ENCODE measurements around the gene USH2A.

The USH2A gene

GRCh38 chr1:215665215-215665614, 758.0 kb downstream of the USH2A start:
- Histone ChIP-seq H4K20me1 (ENCODE audit: insufficient read depth, low read length) (no peaks in the 10 kb centered on the region), H3K4me1 (ENCODE audit: insufficient read depth, low read length) (no peaks in the 10 kb centered on the region), H3K4me3 (ENCODE audit: low read depth in 1 of 2, low read length in 2 of 2) (no peak overlapping the region), H3K36me3 (ENCODE audit: insufficient read depth, low read length) (no peaks in the 10 kb centered on the region), H3K9me3 (ENCODE audit: insufficient read depth, low read length, severe bottlenecking) (no peaks in the 10 kb centered on the region), H3K27ac (ENCODE audit: low read length) (no peak overlapping the region), H3K79me2 (ENCODE audit: insufficient read depth, low read length) (no peaks in the 10 kb centered on the region), H3K4me2 (ENCODE audit: insufficient read depth, low read length) (no peak overlapping the region), H3K27me3 (ENCODE audit: insufficient read depth, low read length, poor library complexity) (no peaks in the 10 kb centered on the region), H3K9ac (ENCODE audit: low read depth, low read length) (no peak overlapping the region), H2AFZ (ENCODE audit: low read depth, low read length) (no peak overlapping the region)
- TF ChIP-seq EZH2 (IDR thresholded peaks at IDR 0.05; ENCODE audit: borderline replicate concordance, low read depth, low read length, severe bottlenecking) (no peak), CTCF (IDR thresholded peaks at IDR 0.05; ENCODE audit: borderline replicate concordance, extremely low read depth, low read length, poor library complexity, severe bottlenecking) (no peak)
- DNase-seq (no peak), ATAC-seq (ENCODE audit: insufficient read depth, low read depth) (no peak)

GRCh38 chr1:215661033-215661432, 762.2 kb downstream of the USH2A start:
- H3K9me3 ChIP-seq (ENCODE audit: insufficient read depth, low read length, severe bottlenecking), result no peaks in the 10 kb centered on the region
- H3K4me2 ChIP-seq (ENCODE audit: insufficient read depth, low read length), result no peak overlapping the region
- H3K27me3 ChIP-seq (ENCODE audit: insufficient read depth, low read length, poor library complexity), result no peaks in the 10 kb centered on the region
- no peaks in the 10 kb centered on the region for H3K79me2 ChIP-seq (ENCODE audit: insufficient read depth, low read length)
- no peak for DNase-seq
- H3K9ac ChIP-seq (ENCODE audit: low read depth, low read length), result no peak overlapping the region
- no peak overlapping the region for H3K4me3 ChIP-seq (ENCODE audit: low read depth in 1 of 2, low read length in 2 of 2)
- no peaks in the 10 kb centered on the region for H4K20me1 ChIP-seq (ENCODE audit: insufficient read depth, low read length)
- H3K36me3 ChIP-seq (ENCODE audit: insufficient read depth, low read length), result no peaks in the 10 kb centered on the region
- TF ChIP-seq EZH2 (IDR thresholded peaks at IDR 0.05; ENCODE audit: borderline replicate concordance, low read depth, low read length, severe bottlenecking), result no peak
- TF ChIP-seq CTCF (IDR thresholded peaks at IDR 0.05; ENCODE audit: borderline replicate concordance, extremely low read depth, low read length, poor library complexity, severe bottlenecking), result no peak
- no peak overlapping the region for H2AFZ ChIP-seq (ENCODE audit: low read depth, low read length)
- H3K27ac ChIP-seq (ENCODE audit: low read length), result no peak overlapping the region
- ATAC-seq (ENCODE audit: insufficient read depth, low read depth), result no peak
- H3K4me1 ChIP-seq (ENCODE audit: insufficient read depth, low read length), result no peaks in the 10 kb centered on the region

- H3K27me3 ChIP-seq (ENCODE audit: insufficient read depth, low read length, poor library complexity), result no peaks in the 10 kb centered on the region
These were observed 763.0 kb downstream of the USH2A start for GRCh38 chr1:215660259-215660658.

More at GRCh38 chr1:215660259-215660658, 763.0 kb downstream of the USH2A start:
- Histone ChIP-seq H3K4me3 (ENCODE audit: low read depth in 1 of 2, low read length in 2 of 2) (no peak overlapping the region), H3K36me3 (ENCODE audit: insufficient read depth, low read length) (no peaks in the 10 kb centered on the region), H4K20me1 (ENCODE audit: insufficient read depth, low read length) (no peaks in the 10 kb centered on the region), H3K4me1 (ENCODE audit: insufficient read depth, low read length) (no peaks in the 10 kb centered on the region), H3K9me3 (ENCODE audit: insufficient read depth, low read length, severe bottlenecking) (no peaks in the 10 kb centered on the region), H3K4me2 (ENCODE audit: insufficient read depth, low read length) (no peak overlapping the region), H3K79me2 (ENCODE audit: insufficient read depth, low read length) (no peaks in the 10 kb centered on the region), H2AFZ (ENCODE audit: low read depth, low read length) (no peak overlapping the region), H3K27ac (ENCODE audit: low read length) (no peak overlapping the region), H3K9ac (ENCODE audit: low read depth, low read length) (no peak overlapping the region)
- TF ChIP-seq CTCF (IDR thresholded peaks at IDR 0.05; ENCODE audit: borderline replicate concordance, extremely low read depth, low read length, poor library complexity, severe bottlenecking), result no peak
- no peak for TF ChIP-seq EZH2 (IDR thresholded peaks at IDR 0.05; ENCODE audit: borderline replicate concordance, low read depth, low read length, severe bottlenecking)
- no peak for ATAC-seq (ENCODE audit: insufficient read depth, low read depth)
- no peak for DNase-seq

Data from DND-41 (cell line).